GM19240 (cell line): ENCODE data around the gene SAMD1.

Source experiments
- DNase-seq: peaks from one replicate; pipeline ENCODE4 v3.0.0; 2011; ENCODE audit warnings: low spot score; ENCODE audit not compliant: insufficient read length

SAMD1 gene

DNA sequence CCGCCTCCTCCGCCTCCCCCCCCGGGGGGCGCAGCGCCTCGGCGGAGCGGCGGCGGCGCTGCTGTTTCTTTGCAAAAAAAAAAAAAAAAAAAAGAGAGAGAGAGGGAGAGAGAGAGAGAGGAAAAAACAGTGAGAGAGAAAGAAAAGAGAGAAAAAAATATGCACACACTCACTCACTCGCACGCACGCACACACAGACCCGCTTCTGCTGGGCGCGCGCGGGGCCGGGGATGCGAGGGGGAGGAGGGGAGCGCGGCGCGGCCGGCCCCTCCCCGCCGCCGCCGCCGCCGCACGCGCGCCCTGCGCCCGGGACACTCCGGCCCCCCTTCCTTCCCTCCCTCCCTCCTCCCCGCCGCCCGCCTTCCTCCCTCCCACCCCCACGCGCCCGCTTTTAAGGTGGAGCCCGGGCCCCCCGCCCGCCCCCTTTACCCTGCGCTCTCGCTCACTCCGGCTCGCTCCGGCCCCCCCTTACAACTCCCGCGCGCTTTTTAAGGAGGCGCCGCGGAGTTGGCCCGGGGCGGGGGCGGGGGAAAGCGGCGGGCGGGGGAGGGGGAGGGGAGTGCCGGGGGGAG is at the start of gene SAMD1:
Gene SAMD1 (minus strand): TSS at position 243 of the 572 bp plus-strand sequence.
- peak; percentile 84 for DNase-seq

DNA sequence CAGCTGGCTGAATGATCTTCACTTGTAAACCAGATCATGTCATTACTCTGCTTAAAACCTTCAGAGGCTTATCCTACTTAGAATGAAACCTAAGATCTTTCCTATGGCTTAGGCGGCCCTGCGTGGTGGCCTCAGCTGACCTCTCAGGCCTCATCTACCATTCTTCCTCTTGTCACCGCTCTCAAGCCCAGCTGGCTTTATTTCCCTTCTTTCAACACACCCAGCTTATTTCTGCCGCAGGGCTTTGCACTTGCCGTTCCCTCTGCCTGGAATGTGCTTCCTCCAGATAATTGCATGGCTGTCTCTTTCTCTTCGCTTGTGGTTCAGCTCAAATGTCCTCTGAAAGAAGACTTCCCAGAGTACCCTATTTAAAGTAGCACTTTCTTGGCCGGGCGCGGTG is 49.4 kb upstream of the SAMD1 start:
- DNase-seq = no peak

DNA sequence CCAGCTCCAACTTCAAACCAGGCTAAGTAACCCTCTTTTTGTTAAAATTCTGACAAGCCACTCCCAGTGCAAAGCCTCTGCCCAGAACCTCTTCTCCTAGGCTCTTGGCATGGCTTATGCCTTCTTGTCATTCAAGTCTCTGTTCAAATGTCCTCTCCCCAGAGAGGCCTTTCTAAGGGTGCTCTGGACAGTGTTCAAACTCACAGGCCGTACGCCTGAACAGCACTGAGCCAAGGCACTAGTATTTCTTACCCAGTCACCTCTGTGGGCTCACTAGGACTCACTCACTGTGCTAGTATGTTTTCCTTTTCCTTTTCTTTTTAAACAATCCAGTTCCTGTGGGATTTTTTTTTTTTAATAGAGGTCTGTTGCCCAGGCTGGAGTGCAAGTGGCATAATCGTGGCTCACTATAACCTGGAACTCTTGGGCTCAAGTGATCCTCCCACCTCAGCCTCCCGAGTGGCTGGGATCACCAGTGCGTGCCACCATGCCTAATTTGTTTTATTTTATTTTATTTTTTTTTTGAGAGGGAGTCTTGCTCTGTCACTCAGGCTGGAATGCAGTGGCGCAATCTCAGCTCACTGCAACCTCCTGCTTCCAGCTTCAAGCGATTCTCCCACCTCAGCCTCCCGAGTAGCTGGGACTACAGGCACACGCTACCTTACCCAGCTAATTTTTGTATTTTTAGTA is 48.2 kb upstream of the SAMD1 start:
- DNase-seq = no peak

DNA sequence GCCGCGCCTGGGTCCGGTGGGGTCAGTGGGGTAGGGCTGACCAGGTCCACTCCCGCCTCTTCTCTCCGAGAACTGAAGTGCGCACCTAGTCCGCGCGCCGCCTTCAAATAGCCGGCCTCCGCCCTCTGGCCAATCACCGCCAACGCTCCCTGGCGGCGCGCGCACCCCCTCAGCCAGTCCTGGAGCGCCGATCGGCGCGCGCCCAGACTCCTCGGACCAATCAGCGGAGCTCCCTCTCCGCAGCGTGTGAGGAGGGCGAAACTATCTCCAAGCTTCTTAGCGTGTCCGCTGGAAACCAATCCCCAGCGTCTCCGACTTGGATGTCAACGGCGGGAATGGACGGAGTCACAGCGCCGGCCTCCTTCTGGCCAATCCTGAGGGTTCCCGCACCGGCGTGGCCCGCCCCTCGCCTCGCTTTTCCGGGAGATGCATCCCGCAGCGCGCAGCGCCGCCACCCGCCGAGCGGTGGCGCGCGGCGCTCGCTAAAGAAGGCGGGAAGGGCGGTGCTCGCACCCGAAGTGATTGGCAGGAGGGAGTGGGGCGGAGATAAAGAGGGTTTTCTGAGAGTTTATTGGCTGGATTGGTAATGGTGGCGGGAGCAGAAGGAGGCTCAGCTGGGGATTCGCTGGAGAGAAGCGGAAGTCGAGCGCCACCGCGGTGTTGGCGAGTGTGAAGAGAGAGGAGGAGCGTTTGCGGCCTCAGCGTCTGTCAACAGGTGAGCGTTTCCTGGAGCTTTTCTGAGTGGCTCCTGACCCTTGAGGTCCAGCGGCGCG is 46.1 kb upstream of the SAMD1 start, which contains the start of gene ASF1B:
Gene ASF1B (minus strand): TSS at position 81 of the 773 bp plus-strand sequence. CDS start 133 bp downstream, outside the sequence.
- peak; percentile 95 for DNase-seq

DNA sequence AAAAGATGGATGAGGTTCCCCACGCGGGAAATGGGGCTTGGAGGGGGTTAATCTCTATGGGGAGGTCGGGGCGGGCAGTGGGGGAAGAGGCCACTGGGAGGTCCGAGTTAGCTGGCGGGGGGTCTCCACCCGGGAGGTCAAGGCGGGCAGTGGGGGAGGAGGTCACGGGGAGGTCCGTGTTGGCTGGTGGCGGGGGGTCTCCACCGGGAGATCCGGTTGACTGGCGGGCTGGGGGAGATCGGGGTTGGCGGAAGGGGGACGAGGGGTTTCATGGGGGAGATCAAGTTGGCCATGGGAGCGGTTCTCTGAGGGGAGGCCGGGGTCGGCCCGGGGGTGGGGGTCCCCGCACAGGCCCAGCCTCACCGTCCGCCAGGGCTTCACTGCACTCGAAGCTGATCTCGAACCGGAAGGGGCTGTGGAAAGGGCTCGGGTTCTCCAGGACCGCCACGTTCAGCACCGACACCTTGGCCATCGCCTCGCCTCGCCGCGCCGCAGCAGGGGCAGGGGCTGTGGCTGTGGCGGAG is 45.5 kb upstream of the SAMD1 start:
- no peak for DNase-seq

DNA sequence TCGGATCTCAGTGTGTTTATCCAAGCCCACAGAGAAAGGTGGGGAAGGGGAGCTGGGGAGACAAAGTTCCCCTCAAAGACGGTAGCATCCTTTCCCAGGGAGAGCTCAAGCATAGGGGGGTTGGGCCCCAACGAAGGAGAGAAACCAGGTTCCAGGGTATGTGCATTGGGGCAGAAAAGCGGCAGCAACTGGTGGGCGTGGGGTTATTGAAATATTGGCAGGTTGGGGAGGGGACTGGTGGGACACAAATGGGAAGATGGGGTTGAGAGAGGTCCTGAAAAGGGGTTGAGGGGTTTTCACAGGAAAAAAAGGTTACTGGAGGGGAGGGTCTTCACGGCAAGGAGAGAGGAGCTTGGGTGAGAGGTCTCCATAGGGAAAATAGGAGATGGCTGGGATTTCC is 44.8 kb upstream of the SAMD1 start:
- no peak for DNase-seq

DNA sequence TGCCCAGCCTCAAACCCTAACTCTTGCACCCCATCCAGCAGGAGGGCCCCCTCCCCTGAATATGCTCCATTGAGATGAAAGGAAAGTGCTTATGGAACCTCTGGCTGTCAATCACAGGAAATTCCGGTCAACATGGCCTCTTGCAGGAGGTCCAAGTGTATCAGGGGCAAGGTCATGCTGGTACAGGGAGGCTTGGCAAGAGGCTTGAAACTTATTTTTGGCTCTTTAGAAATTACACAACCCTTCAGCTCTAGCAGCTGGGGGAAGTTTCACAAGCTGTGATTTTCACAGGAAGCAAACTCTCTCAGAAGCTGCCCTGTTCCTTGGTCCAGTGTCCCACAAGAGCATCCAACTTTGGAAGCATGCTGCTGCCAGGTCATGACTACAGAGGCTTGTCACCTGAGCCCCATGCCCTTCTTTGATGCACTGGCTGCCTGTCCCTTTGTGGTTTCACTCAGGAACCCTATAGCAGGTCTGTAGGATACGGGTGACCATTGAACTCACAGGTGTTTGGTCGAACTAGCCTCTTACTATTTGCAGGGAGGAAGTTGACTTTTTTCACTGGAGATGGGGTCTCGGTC is 37.5 kb upstream of the SAMD1 start:
- no peak for DNase-seq

DNA sequence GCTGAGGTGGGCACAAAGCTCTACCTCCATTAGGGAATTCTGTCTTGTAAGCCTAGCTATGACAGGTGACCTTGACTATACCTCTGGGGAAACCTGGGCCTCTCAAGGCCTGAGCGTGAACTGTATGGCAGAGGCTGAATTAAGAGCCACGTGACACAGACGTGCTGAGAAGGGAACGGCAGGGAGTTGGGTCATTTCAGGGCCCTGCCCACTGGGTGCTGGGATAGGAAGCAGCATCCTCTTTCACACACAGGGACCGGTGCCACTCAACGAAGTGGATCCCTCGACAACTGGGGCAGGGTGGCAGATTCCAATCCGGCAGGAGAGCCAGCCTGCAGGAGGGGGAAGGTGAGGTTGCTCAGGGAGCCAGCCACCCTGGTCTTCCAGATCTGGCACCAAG is 36.6 kb upstream of the SAMD1 start:
- no peak for DNase-seq

DNA sequence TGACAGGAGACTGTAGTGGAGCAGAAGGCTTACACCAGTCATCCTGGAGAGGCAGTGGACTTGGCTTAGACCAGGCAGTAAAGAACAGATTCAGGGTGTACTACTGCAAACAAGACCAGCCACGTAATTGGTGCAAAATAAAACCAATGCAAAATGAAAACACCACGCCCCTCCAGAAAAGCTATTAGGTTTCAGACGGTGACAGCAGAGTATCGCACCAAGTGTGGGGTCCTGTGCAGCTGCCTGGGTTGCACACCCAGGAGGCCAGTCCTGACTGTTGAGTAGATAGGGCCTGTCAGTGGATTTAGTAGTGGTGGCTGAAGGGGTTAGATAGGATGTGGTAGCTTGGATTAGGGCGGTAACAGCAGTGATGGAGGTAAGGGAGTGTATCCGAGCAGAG is 32.4 kb upstream of the SAMD1 start:
- DNase-seq = no peak

DNA sequence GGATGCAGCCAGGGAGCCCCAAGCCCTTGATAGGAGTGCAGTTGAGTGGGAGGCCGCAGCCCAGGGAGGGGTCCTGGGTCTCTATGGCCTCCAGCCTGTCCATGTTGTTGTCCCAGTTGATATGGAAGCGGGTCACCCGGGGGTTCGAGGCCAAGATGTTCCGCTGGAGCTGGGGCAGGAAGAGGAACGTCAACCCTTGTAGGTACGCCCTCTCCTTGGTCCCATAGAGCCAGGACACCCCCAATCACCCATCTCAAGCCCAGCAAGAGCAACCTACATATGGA is 29.9 kb upstream of the SAMD1 start:
- DNase-seq = no peak

DNA sequence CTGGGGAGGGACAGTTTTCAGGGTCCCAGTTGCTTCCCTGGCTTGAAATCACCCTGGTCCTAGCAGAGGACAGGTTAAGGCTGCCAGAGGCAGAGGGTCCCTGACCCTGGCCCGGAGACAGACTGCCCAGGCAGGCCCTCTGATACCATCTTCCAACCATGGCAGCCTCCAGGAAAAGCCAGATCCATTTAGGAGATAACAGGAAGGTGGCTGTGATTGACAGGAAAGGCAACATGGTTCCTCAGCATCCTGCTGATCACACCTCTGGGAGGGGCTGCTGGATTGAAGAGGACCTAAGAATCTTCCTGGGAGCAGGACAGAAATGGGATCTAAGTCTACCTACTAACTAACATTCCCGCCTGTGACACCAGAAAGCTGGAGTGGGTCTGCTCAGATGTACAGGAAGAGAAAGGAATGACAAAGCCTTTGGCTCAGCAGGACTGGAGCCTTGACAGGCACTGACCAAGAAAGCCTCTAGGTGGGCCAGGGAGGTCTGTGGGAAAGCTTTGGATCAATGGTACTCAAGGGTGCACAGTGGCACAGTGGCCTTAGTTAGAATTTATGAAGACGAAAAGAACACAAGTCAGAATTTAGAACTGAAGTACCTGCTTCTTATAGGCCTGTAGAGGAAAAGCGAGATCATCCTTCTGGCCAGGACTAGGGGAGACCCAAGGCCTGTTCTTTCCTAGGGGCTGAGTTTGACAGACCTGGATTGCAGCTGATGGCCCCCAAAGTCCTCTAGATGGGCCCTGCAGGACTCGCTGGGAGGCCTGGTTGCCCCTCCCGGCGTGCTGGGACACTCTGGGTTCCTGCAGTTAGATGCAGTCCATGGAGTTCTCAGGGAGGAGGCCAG is 29.3 kb upstream of the SAMD1 start:
- no peak for DNase-seq

DNA sequence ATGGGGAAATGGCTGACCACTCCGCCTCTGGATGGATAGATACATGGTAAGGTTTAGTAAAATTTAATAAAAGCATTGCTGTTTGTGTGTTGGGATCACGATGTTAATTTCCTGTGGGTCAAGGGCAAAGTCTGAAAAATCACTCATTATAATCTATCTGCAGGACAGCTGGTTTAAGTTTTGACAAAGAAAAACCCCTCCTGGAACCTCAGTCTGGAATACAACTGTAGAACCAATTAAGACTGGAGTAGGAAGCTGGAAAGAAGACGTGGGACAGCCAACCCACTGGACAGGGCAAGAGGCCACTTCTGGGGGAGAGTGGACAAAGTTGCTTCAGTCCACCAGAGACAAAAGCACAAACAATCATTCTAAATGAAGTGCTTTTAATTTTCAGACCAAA is 28.6 kb upstream of the SAMD1 start:
- DNase-seq = no peak

DNA sequence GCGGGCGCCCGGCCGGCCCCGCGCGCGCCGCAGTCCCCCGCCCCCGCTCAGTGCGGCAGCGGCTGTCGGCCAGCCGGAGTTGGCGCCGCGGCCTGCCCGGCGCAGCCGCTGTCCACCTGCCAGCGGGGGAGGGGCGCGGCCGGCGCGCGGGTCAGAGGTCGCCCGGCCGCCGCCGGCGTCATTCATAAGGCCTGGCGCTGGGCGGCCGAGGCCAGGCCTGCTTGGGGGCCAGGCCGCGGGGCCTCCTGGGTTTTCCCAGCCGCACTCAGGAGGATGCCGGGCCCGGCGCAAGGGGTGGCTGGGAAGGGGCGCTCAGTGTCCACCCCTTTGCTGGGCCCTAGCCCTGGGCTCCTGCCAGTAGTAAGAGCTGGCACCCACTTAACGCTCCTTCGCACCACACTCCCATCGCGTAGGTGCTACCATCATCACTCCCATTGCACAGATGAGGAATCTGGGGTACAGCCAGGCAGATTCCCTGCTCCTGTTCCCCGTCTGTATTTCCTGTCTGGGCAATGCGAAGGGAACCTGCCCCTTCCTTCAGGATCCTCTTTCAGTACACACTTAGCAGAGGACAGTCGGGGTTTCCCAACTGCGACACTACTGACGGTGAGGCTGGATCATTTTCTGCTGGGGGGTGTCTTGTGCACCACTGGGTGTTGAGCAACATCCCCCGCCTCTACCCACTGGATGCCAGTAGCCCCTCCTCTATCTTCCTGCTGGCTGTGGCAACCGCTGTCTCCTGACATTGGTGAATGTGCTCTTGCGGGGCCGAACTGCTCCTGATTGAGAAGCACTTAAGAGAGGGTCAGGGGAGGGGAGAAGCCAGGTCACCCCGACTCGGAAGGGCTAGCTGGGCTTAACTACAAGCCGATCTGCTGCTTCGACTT is 27.9 kb upstream of the SAMD1 start:
- DNase-seq = no peak

DNA sequence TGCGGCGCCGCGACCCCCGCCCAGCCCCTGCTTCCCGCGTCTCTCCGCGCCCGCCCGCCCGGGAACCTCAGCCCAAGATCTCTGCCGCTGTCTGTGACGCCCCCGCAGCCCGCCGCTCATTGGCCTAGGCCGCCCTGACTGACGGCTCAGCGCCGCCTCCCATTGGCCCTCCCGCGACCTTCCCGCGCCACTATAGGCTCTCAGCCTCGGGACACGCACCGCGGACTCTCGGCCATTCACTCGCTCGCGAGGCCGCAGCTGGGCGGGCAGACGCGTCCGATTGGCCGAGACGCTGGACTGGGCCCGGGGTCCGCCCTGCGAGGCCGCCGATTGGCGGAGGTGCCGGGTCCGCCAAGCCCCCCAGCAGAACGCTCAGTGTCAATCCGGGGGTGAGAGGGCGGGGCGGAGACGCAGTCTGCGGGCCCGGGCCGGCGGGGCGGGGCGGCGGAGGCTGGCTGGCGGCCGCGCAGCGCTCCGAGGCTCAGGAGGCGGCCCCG is 27.2 kb upstream of the SAMD1 start, which contains the start of gene PRKACA:
Gene PRKACA (minus strand): TSS at position 95 of the 497 bp plus-strand sequence. CDS start 215 bp downstream, outside the sequence.
- DNase-seq = peak; percentile 99

DNA sequence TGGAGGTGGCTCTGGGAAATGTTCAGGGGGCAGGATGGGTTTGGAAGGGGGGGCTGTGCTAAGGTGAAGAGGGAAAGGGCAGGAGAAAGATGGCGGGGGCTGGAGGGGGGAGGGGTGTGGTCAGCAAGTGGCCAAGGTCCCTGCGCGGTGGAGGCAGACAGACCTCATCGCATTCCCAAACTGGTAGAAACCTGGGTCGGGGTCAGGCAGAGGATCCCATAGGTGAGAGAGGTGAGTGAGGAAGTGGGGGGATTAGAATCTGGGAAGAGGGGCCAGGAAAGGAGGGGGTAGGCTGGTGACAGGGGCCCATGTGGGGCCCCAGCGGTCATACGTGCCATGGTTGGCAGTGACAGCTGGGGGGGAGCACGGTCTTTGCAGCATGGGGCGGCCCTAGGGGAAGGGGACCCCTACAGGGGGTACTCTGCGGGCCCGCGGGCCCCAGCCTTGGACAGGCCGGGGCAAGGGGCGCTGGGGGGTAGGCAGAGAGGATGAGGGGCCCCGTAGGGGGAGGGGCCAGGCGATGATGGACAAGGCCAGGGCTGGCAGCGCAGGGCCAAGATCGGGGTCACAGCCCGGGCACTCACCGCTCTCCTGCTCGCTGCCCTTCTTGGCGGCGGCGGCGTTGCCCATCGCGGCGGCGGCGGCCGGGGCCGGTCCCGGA is 26.5 kb upstream of the SAMD1 start:
- no peak for DNase-seq

DNA sequence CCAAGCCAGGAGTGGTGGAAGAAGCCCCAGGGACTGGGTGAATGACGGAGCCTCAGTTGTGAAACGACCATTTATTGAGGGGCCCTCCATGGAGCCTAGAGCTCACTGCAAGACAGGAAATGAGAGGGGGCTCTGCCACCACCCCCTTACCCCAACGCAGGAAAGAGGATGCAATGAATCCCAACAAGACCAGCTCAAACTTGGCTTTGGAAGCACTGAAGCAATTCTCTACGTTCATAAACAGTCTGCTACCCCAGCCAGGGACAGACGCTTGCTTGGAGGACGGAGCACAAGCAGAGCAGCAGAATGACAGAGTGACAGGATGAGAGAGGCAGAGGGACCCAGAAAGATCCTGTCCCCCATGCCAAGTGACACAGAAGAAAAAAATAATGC is 26.0 kb upstream of the SAMD1 start:
- no peak for DNase-seq

DNA sequence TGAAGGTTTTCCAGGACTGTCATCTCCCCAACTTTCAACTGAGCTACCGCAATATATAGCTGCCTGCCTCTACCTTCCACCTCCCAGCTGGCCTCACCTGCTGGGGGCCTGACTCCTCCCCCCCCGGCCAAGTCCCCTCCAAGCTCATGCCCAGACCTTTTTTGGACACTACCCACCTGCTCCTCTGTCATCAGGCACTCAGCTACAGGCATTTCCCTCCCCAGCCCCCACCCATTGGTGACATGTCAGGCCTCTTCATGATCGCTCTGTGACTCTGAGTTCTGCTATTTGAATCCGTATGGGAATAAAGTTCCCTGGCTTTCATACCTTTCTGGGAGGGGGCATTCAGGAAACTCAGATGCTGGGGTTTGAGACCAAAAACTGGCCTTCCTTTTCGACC is 25.2 kb upstream of the SAMD1 start:
- no peak for DNase-seq

DNA sequence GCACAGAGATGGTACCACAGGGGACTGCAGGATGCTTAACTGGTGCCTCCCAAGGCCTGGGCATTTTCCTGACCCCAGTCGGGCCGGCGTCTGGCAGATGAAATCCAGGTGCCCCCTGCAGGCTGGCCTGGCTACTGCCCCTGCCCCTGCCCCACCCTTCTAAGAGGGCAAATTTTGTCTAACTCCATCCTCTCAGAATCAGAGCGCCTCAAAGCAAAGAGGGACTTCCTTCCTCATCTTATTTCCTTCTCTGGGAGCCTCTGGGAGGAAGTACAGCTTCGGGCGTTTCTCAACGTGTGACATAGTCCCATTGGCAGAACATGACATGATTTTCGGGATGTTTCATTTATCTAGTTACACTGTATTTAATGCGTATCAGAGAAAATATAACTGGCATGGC is 24.3 kb upstream of the SAMD1 start:
- no peak for DNase-seq

DNA sequence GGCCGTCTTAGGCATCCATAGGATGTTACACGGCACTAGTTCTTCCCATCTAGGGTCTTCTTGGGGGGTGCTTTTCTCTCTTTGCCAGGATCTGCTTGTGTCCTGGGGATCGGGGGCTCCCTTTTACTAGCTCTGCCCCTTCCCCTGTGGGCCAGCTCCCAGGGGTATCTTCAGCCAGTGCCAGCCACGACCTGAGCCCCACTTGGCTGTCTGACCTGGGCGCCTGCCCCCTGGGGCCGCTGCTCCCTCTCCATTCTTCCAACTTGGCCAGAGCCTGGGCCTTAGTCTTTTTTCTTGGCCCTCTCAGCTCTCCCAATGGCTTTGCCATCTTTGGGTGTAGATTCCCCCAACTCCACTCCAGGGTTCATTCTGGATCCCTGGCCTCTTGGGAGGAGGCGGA is 23.9 kb upstream of the SAMD1 start:
- DNase-seq = no peak
